ENCODE data around the gene HID1.

- no peak for TF ChIP-seq TAF1 (IDR thresholded peaks at IDR 0.05; ENCODE audit: low read depth)
- no peak for TF ChIP-seq EP300 (IDR thresholded peaks at IDR 0.05; ENCODE audit: borderline replicate concordance)
- TF ChIP-seq ZBTB7A (IDR thresholded peaks at IDR 0.05; ENCODE audit: low read depth) = no peak
- no peak for TF ChIP-seq RAD21 (IDR thresholded peaks at IDR 0.05; ENCODE audit: low read depth)
- no peak for TF ChIP-seq MAX (IDR thresholded peaks at IDR 0.05)
- no peak for TF ChIP-seq CREB1 (IDR thresholded peaks at IDR 0.05; ENCODE audit: low read depth)
- no peak for TF ChIP-seq YY1 (IDR thresholded peaks at IDR 0.05; ENCODE audit: low read depth)
- no peak for TF ChIP-seq CEBPB (IDR thresholded peaks at IDR 0.05)
- TF ChIP-seq NFIC (IDR thresholded peaks at IDR 0.05) = no peak
- TF ChIP-seq FOXM1 (IDR thresholded peaks at IDR 0.05; ENCODE audit: borderline replicate concordance, low read depth) = no peak
- TF ChIP-seq TEAD4 (IDR thresholded peaks at IDR 0.05) = no peak
- TF ChIP-seq, protein P1, sequence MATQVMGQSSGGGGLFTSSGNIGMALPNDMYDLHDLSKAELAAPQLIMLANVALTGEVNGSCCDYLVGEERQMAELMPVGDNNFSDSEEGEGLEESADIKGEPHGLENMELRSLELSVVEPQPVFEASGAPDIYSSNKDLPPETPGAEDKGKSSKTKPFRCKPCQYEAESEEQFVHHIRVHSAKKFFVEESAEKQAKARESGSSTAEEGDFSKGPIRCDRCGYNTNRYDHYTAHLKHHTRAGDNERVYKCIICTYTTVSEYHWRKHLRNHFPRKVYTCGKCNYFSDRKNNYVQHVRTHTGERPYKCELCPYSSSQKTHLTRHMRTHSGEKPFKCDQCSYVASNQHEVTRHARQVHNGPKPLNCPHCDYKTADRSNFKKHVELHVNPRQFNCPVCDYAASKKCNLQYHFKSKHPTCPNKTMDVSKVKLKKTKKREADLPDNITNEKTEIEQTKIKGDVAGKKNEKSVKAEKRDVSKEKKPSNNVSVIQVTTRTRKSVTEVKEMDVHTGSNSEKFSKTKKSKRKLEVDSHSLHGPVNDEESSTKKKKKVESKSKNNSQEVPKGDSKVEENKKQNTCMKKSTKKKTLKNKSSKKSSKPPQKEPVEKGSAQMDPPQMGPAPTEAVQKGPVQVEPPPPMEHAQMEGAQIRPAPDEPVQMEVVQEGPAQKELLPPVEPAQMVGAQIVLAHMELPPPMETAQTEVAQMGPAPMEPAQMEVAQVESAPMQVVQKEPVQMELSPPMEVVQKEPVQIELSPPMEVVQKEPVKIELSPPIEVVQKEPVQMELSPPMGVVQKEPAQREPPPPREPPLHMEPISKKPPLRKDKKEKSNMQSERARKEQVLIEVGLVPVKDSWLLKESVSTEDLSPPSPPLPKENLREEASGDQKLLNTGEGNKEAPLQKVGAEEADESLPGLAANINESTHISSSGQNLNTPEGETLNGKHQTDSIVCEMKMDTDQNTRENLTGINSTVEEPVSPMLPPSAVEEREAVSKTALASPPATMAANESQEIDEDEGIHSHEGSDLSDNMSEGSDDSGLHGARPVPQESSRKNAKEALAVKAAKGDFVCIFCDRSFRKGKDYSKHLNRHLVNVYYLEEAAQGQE (IDR thresholded peaks at IDR 0.05; ENCODE audit: low read depth) = no peak
These were observed 25.9 kb downstream of the HID1 start for GRCh38 chr17:74946641-74947040.

All from Ishikawa (cell line).